SK-N-SH treated with all-trans-retinoic acid at 6 μM for 48 hours (cell line): ENCODE data around the gene ADCY5.

Experiments
- ISL1 ChIP-seq: fragments of 250-450 bp; sonication (Bioruptor Pico); IDR thresholded peaks from 2 replicates; pipeline ENCODE4 v2.1.2; 2022; ENCODE audit warnings: mild to moderate bottlenecking, moderate library complexity
- OSR1 ChIP-seq: fragments of 250-450 bp; sonication (Bioruptor Pico); IDR thresholded peaks from 2 replicates; pipeline ENCODE4 v1.8.0; 2022; ENCODE audit warnings: moderate library complexity, mild to moderate bottlenecking, inconsistent platforms
- RARB ChIP-seq: fragments of 250-450 bp; sonication (Bioruptor Pico); IDR thresholded peaks from 2 replicates; pipeline ENCODE4 v1.8.0; 2021; ENCODE audit warnings: mild to moderate bottlenecking, moderate library complexity
- ZFP3 ChIP-seq: fragments of 250-450 bp; sonication (Bioruptor Pico); IDR thresholded peaks from 2 replicates; pipeline ENCODE4 v1.5.0; 2020; ENCODE audit warnings: mild to moderate bottlenecking, moderate library complexity

- TF ChIP-seq ZFP3 (CRISPR knock-in tag) (no peak), ISL1 (no peak), RARB (CRISPR knock-in tag) (no peak), OSR1 (CRISPR knock-in tag) (no peak)
Measured at GRCh38 chr3:123351501-123351900, 97.4 kb downstream of the ADCY5 start.
